ENCODE data around the gene USP4.

The USP4 gene

DNA sequence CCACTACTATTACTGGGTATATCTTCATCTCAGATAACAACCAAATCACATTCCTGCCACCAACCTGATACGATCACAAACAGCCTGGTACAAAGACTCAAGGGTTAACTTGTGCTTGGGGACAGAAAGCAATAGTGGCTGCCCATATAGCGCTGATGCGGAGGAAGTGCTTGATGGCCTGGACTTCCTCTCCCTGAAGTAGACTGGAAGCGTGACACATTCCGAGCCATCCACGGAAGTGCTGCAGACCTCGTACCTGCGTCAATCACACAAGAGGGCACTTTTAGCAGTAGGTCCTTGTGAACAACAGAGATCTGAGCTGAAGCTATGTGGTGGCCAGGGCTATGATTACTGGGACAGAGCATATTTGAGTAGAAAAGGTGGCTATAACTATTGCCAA is 45.5 kb downstream of the USP4 start:
- DNase-seq = no peak

DNA sequence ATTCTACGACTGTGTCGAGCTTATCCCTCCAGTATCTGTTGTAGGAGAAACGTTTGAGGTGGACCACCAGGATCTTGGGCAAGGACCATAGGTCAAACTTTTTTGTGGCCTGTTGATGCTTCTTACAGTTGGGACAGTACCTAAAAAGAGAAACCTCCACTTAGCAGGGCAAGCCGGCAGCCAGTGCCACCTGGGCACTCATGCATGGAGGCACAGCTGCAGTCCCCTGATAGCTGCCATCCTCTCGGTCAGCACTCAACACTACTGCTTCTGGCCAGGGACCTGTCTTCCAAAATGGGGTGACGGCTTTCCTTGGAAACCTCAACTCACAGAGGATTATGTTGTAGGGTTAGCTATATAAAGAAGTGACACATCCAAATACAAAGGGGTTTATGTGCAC is 55.9 kb downstream of the USP4 start:
- DNase-seq = no peak

DNA sequence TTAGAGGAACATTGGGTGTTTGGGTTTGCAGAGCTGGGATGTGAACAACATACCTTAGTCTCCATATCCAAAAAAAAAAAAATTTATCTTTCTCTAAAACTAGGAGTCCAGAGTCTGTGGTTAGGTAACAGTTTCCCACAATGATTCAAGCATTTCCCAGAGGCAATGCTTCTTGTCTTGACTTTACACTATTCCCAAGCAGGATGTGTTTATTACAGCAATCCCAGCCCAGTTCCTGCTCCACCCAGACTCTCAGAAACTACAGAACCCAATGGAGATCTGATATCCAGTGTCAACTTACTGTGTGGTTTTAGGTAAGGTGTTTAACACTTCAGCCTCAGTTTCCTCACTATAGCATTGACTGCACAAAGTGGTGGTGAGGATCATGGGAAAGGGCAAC is 60.5 kb downstream of the USP4 start:
- no peak for DNase-seq

DNA sequence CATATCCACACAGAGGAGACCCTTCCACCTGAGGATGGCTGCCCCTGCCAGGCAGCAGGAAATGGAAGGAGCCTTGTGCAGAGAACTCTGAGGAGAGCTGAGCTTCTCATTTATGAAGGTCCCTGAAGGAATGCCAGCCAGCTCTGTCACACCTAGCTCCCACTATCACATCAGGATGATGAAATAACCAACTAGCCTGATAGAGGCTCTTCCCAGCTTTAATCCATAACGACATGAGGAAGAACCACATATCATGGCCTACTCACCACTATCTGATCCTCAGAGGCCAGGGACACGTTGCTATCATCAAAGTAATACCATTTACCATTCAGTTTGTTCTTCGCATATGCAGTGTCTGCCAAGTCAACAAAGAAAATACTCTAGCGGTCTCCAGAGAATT is 61.3 kb downstream of the USP4 start:
- DNase-seq = no peak

DNA sequence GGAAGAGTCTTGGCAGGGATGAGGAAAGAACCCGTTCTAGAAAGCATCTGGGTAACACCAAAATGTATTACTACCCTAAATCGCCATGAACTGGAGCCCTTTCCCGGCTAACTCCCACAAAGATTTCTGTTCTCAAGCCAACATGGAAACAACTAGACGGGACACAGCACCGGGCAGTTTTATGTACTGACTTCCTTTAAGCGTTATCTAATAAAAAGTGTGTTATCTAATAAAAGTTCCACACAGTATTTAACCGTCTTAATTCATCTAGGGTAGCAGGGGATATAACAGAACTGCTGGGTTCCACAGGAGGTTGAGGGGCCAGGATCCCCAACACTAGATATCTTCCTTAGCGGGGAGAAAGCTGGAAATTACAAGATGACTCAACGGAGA is 62.5 kb downstream of the USP4 start:
- no peak for DNase-seq

DNA sequence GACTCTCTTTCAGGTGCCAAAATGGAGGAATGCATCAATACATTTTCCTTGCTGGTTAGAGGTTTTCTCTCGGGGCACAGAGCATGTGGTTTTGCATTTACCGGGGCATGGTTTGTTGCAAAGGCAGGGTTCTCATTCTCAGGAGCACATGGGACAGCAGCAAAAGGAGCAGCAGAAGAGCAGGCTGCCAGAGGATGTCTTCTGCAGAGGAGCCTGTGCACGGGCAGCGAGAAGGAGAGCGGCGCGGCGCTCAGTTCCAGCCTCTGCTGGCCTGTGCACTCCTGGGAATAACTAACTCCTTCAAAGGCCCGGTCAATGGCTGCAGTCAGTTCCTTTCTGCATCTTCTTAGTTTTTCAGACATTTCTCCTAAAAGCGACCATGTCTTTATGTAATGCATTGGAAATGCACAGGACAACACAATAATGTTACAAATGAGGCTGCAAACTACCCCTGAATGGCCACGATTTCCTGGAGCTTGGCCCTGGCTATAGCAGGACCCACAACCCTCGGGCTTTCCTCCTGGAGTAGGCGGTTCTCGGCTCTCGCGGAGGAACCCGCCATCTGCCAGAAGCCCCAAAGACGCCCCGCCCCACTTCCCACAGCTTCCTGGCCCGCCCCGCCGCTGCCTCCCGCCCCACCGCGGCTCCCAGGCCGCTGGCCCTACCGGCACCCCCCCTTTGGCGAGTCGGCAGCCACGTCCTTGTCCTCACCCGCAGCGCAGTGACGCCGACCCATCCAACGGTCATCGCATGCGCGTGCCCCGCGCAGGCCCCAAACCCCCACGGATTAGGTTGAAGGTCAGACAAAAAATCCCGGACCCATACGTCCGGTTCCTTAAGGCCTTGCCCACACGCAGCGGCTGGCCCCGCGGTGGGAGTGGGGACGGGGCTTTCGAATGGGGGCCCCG is 63.1 kb downstream of the USP4 start, which contains the start of gene C3orf62:
TSS of gene C3orf62 (minus strand) at position 758 of the 908 bp plus-strand sequence. CDS start at position 398, 360 bp downstream.
- DNase-seq = peak; percentile 44 to 79 (median 61)

DNA sequence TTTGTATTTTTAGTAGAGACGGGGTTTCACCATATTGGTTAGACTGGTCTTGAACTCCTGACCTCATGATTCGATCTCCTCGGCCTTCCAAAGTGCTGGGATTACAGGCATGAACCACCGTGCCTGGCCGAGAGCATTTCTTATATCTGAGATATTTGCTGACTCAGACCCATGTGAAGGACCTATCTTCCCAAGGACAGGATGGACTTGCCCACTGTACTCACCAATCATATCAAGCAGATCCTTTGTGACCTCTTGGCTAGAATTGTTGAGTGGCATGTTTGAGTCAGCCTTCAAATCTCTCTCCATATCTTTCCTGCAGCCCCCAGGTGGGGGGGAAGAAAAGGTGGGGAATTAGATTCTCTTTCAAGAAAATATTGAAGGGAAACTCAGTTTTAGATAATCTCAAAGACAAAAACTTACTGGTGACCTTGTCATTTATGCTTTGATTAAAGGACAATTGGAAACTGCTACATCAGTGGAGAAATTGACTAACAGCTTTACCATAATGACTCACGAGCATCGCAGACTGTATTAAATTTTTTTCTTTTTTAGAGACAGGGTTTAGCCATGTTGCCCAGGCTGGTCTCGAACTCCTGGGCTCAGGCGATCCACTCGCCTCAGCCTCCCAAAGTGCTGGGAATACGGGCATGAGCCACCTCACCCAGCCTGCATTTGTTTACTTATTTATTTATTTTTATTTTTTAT is 65.9 kb downstream of the USP4 start:
- no peak for DNase-seq

DNA sequence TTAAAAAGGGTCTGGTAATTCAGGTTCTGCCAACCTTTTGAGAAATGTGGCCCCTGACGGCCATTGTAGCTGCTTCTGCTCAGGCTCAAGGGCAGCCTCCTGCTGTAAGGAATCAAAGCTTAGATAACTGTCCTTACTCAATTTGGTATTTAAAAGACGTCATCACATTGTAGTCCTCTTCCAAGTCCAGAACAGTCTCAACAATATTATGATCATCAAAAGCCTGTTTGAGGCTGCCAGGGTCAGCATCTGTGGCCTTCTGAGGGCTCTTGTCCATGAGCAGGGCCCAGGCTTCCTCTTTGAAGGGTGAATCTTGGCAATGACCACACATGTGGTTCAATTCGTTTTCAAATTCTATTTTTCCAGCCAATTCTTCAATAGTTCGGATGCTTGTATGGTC is 68.8 kb downstream of the USP4 start:
- no peak for DNase-seq

DNA sequence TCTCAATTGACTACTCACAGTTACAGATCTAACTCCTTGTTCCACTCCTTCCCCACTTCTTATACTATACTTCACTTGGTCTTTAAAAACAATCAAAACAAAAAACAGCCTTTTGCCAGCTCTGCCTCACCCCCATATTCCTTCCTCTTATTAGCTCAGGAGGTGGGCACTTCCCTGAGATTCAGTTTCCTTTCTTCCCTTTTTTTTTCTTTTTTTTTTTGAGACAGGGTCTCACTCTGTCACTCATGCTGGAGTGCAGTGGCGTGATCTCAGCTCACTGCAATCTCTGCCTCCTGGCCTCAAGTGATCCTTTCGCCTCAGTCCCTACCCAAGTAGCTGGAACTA is 69.7 kb downstream of the USP4 start:
- no peak for DNase-seq

DNA sequence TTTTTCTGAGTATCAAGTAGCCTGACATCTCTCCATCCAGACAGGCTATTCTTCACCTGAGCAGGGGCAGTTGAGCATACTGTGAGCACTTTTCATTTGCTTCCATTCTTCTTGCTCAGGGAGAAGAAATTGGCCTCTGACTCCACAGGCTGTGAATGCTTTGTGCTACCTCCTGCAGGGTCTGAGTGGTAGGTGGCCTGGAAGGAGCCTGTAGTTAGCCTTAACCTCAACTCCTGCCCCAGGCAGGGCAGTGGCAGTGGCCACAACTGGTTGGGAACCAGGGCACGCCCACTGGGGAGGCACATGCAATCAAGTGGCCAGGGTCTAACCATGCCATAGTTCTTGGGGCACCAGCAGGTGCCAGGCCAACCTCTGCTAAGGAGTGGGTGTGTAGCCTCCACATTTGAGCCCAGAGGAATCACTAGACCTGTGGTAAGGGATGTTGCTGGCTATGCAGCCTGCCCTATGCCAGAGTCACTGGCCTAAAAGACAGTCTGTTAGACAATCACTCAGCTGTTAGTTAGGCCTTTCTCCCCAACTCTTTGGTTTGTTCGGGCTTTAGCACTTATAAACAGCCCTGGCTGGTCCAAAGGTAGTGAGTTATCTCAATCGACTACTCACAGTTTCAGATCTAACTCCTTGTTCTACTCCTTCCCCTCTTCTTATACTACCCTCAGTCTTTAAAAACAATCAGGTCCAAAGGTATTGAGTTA is 70.3 kb downstream of the USP4 start:
- DNase-seq = no peak

DNA sequence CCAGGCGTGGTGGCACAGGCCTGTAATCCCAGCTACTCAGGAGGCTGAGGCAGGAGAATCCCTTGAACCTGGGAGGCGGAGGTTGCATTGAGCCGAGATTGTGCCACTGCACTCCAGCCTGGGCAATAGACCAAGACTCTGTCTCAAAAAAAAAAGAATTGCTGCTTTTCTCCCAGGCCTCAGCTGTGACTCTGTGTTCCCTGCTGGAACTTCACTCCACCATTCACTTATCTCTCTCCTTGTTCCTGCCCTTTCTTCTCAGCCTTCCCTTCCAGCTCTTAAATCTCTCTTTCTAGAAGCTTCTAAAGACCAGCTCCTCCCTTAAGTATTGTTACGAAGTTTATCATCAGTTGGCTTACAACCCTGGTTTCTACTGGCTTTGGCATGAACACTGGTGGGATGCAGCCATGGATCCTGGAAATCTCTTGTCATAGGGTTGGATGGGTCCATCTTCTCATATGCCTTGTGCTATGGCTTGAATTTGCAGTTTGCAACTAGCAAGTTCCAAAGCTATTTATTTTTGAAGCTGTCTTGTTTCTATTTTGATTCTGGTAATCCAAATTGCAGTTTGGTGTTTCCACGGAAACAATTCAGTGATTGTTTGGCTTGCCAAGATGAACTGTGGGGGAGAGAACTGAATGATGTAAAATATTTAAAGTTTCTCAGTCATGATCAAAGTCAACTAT is 73.3 kb downstream of the USP4 start:
- DNase-seq = no peak

DNA sequence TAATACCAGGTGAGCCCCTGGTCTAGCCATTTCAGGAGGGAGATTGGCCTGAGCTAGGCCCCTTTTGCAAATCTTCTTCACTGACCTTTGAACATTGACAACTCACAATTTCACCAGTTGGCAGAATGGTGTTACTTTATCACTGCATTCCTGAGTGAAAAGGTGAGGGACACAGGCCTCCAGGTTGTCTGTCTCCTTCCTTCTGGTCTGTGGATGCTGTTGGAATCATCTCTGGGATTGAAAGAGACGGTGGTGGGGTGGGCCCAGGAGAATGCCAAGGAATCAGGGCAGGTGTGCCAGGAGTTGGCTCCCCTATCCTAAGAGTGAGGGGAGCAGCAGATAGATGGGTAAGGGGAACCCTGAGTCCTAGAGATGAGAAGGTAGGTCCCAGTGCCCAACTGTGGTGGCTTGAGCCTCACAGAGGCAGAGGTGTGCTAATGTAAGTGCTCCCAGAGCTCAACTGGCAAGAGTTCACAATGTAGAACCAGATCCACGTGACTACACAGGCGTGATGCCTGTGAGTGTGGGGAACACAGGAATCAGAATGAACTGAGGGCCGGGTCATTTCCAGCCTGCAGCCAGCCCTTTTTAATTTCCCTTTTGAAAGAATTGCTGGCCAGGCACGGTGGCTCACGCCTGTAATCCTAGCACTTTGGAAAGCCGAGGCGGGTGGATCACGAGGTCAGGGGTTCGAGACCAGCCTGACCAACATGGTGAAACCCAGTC is 74.0 kb downstream of the USP4 start:
- no peak for DNase-seq

DNA sequence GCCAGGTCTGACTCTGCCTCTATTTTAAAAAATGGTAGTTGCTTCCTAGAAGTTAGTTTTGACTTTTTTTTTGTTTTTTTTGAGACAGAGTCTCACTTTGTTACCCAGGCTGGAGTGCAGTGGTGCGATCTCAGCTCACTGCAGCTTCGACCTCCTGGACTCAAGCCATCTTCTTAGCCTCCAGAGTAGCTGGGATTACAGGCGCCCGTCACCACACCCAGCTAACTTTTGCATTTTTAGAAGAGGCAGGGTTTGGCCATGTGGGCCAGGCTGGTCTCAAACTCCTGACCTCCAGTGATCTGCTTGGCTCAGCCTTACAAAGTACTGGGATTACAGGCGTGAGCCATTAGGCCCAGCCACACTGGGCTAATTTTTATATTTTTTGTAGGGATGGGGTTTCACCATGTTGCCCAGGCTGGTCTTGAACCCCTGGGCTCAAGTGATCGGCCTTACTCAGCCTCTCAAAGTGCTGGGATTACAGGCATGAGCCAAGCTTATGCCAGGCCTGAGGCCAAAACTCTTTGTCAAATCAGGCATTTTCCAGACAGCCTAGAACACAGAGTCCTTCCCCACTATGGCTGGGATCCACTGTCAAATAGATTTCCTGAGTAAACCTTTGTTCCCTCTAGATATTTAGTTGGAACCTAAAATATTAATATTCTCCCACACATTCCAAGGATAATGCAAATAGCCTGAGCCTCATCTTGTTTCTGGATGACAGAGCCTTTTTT is 76.5 kb downstream of the USP4 start:
- no peak for DNase-seq

DNA sequence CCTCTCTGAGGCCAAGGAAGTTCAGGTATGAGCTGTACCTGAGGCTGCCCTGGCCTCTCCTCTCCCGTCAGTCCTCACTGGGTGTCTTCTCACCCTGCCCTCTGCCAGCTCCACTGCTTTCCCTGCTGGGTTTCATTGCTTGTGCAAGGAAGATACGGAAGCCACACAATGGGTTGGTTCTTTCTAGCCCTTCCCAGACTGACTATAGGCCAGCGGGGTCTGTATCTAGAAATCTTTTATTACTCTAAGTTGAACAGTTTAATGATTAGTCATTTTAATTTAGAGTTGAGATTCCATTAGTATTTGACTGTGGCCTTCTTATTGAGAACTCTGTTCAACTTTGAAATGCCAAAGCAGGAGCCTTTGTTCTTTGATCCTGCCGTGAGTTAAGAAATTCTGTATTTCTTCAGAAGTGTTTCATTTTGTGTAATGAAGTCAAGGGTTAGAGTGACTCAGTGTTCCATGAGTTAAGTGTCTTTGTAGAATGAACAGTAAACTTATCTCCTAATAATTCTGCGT is 79.0 kb downstream of the USP4 start:
- DNase-seq = no peak

DNA sequence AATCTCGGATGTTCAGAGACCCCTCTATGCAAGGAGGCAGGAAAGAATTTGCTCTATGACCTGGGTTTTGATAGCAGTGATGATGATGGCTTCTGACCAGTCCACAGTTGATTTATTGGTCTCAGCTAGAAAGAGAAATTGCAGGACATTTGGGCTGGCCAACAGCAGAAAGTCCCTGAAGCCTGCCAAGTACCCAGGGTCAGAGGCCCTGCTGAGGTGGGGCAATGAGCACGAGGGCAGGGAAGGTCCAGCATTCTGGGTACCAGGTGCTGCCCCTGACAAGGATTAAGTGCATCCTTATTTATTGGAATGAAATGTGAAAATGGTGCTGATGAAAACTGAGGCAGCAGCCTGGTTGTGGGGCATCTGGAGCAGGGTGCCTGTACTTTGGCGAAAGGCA is 82.7 kb downstream of the USP4 start:
- no peak for DNase-seq

DNA sequence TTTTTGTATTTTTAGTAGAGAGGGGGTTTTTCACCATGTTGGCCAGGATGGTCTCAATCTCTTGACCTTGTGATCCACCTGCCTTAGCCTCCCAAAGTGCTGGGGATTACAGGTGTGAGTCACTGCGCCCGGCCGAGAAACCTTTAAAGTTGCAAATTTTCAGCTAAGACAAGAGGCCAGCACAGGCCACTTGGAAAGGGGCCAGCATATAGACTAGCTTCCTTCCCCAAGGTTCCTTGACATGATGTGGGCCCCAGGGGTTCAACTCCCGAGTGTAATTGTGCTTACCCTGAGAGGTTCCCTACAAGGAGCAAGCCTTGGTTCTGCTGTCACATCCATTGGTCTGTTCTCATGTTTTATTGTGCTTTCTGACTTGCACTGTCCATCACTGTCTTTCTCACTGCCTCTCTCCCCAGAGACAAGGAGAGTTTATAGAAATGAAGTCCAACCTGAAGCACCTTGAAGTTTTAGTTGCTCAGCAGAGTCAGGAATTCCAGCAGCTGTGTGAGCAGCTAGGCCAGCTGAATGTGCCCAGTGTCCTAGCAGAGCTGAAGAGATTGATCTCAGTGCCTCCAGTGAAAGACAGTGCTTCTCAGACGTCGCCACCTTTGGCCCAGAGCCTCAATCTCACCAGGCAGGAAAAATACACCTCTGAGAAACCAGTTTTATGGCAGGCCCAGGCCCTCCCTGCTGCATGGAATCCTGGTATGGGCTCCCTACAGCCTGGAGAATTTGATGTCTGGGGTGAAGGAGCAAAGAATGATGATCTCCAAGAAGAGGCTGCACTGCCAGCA is 83.9 kb downstream of the USP4 start:
- no peak for DNase-seq

DNA sequence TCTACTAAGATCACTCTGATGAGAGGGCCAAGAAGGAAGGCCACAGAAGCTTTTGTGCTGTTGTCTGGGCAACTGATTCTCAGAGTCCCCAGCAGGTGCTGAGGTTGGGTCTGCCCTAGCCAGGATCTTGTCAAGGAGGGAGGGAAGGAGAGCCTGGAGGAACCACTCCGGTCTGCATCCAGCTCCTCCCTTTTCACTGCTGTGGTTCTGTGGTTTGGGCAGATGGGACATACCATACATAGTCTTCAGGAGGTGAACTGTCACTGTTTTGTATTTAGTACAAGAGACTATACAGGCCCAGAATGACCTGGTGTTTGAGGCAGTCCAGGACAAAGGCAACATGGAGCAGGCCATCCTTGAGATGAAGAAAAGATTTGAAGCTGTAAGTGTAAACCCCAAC is 84.7 kb downstream of the USP4 start:
- DNase-seq = no peak

DNA sequence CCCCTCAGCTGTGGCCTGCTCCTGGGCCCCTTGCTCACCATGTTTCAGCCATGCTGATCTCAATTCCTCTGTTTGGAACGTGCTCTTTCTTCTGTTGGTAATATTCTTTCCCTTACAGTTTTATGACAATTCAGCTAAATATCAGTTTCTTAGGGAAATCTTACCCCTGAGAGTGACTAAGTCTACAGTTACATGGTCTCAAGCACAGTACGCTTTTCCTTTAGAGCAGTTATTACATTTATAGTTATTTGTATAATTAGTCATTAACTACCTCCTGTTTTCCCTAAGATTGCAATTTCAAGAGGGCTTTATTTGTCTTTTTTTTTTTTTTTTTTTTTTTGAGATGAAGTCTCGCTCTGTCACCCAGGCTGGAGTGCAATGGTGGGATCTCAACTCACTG is 86.3 kb downstream of the USP4 start:
- DNase-seq = no peak

DNA sequence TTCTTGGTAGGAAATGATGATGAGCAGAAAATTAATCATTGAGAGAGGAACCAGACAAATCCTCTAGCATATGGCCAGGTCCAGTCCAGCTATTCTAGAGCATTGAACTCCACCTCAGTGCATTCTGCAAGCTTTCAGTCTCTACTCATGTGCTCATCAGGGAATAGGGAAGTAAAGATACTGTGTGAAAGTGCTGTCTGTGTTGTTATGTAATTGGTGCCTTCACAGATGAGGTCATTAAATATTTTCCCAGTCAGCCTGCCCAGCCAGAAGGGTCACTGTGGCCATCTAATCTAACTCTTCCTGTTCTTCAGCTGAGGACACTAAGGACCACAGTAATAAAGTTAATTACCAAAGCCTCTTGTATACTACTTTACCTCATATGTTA is 91.0 kb downstream of the USP4 start:
- no peak for DNase-seq

DNA sequence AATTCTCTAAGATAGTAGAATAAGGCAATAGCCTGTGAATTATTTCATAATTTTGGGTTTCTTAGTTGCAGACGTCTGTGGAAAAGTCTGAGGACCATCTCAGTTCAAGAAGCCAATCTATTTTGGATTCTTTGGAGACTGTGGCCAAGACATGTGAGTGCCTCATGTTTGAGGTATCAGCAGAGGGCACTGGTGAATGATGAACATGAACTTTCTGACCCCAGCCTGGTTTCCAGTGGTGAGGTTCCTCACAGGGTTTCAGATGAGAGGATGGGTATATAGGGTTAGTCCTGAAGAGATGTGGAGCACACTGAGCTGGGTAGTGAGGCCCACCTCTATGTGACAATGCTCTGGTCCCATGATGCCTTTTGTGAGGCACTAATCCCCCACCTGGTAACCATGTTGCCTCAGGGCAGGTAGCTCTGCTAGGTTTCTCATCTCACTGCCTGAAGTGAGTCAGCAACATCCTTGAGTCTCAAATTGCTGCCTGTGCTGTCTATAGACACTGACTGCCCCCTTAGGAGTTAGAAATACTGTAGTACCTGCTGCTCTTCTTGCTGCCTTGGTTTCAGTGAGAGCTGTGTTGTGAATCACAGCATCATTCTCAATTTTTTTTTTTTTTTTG is 95.2 kb downstream of the USP4 start:
- peak in 1 of 5 experiments; percentile 22 for DNase-seq
